Endothelial cell of umbilical vein (primary cell): ENCODE measurements around the gene NFATC4. TPM values are rescaled to one million over a fixed set of nuclear protein-coding genes. Genes with fewer than 3 reads are reported as not detected.

Experiments used
- BruUV-seq: library from RNA; stranded (reverse); fragments of 400-500 nt; replicated peaks from 2 replicates; lab custom pipeline; 2021; lab: Mats Ljungman, UMichigan
- CTCF ChIA-PET: fragments of 300-600, 350-600 bp; sonication (Branson Sonifier 250); formaldehyde crosslinking; loops from one replicate; lab custom pipeline; 2021; ENCODE audit warnings: antibody characterized with exemption, inconsistent platforms; lab: Charles Lee
- POLR2A ChIA-PET: fragments of 300-600, 350-600 bp; sonication (Branson Sonifier 250); formaldehyde crosslinking; loops from one replicate; lab custom pipeline; 2021; ENCODE audit warnings: antibody characterized with exemption, inconsistent platforms; lab: Charles Lee
- DNase-seq: peaks from one replicate; pipeline ENCODE4 v3.0.0-alpha.2; 2011; ENCODE audit warnings: low read depth, low spot score
- FAIRE-seq: peaks from 2 replicates; lab custom pipeline; 2011; peaks lifted over from hg19 to GRCh38; lab: Jason Lieb, UNC
- H2AFZ ChIP-seq: 2 replicates; pipeline ENCODE4 v1.6.0; 2012; ENCODE audit warnings: low read depth, low read length, control low read depth, inconsistent platforms
- H3K27ac ChIP-seq: 2 replicates; pipeline ENCODE4 v1.5.1; 2011; ENCODE audit warnings: low read depth, mild to moderate bottlenecking, control low read depth, low read length, moderate library complexity; ENCODE audit not compliant: insufficient read depth
- H3K27me3 ChIP-seq, 2 experiments: 2 replicates each; pipeline versions ENCODE4 v1.6.0 to v1.6.1; 2011; ENCODE audit warnings: low read length in 2 of 2, mixed read lengths in 1 of 2; ENCODE audit not compliant: control insufficient read depth in 2 of 2, insufficient read depth in 2 of 2
- H3K36me3 ChIP-seq, 2 experiments: 2 replicates in 1 of 2; 3 replicates in 1 of 2; pipeline ENCODE4 v1.5.1; 2011; ENCODE audit warnings: low read length in 2 of 2, mild to moderate bottlenecking in 1 of 2, moderate library complexity in 1 of 2; ENCODE audit not compliant: control insufficient read depth in 2 of 2, insufficient read depth in 2 of 2; ENCODE audit errors: extremely low read depth in 1 of 2
- H3K4me1 ChIP-seq: 3 replicates; pipeline ENCODE4 v1.5.1; 2011; ENCODE audit warnings: mild to moderate bottlenecking, low read length; ENCODE audit not compliant: control insufficient read depth, insufficient read depth; ENCODE audit errors: extremely low read depth
- H3K4me2 ChIP-seq: 2 replicates; pipeline ENCODE4 v1.6.1; 2011; ENCODE audit warnings: low read length, control low read depth, mixed read lengths; ENCODE audit not compliant: insufficient read depth
- H3K4me3 ChIP-seq, 3 experiments: fragments of 200-600 bp in 1 of 3; sonication (generic), shearing (Covaris generic) in 1 of 3; replicated peaks in 1 of 3; 2 replicates each; pipeline ENCODE4 v1.5.1; 2011 to 2016; ENCODE audit warnings: control low read depth in 3 of 3, low read length in 3 of 3, mild to moderate bottlenecking in 2 of 3, inconsistent platforms in 1 of 3, low read depth in 1 of 3, moderate library complexity in 1 of 3; ENCODE audit not compliant: insufficient read depth in 1 of 3
- H3K79me2 ChIP-seq: 2 replicates; pipeline ENCODE4 v1.6.0; 2012; ENCODE audit warnings: low read length, inconsistent platforms; ENCODE audit not compliant: control insufficient read depth, insufficient read depth
- H3K9ac ChIP-seq: replicated peaks from 2 replicates; pipeline ENCODE3; 2011; ENCODE audit warnings: low read length, control low read depth; ENCODE audit not compliant: insufficient read depth; ENCODE audit errors: extremely low read depth
- H3K9me1 ChIP-seq: replicated peaks from 3 replicates; pipeline ENCODE4 v1.6.0; 2011; ENCODE audit warnings: mild to moderate bottlenecking, low read length; ENCODE audit not compliant: control insufficient read depth, insufficient read depth; ENCODE audit errors: extremely low read depth
- H3K9me3 ChIP-seq: replicated peaks from 2 replicates; pipeline ENCODE4 v1.5.1; 2012; ENCODE audit warnings: low read length, inconsistent platforms; ENCODE audit not compliant: control insufficient read depth, insufficient read depth
- H4K20me1 ChIP-seq: replicated peaks from 2 replicates; pipeline ENCODE3; 2011; ENCODE audit warnings: mild to moderate bottlenecking, low read length; ENCODE audit not compliant: control insufficient read depth, insufficient read depth; ENCODE audit errors: extremely low read depth
- EZH2 ChIP-seq: IDR thresholded peaks from 2 replicates; pipeline ENCODE4 v1.6.1; 2012; ENCODE audit warnings: borderline replicate concordance, low read depth, mild to moderate bottlenecking, moderate library complexity, low read length, inconsistent platforms; ENCODE audit not compliant: severe bottlenecking
- FOS ChIP-seq: IDR thresholded peaks from 2 replicates; pipeline ENCODE4 v1.6.1; 2011; ENCODE audit warnings: mild to moderate bottlenecking, low read length, moderate library complexity, borderline replicate concordance; ENCODE audit not compliant: insufficient read depth
- GATA2 ChIP-seq: IDR thresholded peaks from 2 replicates; pipeline ENCODE4 v1.7.0; 2011; ENCODE audit warnings: low read depth, mild to moderate bottlenecking, moderate library complexity, mixed read lengths, low read length; ENCODE audit not compliant: insufficient read length, insufficient read depth
- JUN ChIP-seq: IDR thresholded peaks from 2 replicates; pipeline ENCODE4 v1.6.1; 2011; ENCODE audit warnings: borderline replicate concordance, low read depth; ENCODE audit not compliant: insufficient read length, insufficient read depth
- MYC ChIP-seq: IDR thresholded peaks from one replicate; pipeline ENCODE4 v1.6.1; 2011; ENCODE audit warnings: mild to moderate bottlenecking, low read depth, low read length
- POLR2A ChIP-seq: IDR thresholded peaks from 2 replicates; pipeline ENCODE4 v1.6.1; 2012; ENCODE audit warnings: low read depth, mild to moderate bottlenecking, control low read depth, low read length
- POLR2AphosphoS5 ChIP-seq: IDR thresholded peaks from 2 replicates; pipeline ENCODE4 v1.6.1; 2012; ENCODE audit warnings: low read depth, mild to moderate bottlenecking, control low read depth, low read length, moderate library complexity; ENCODE audit not compliant: insufficient read depth
- dilution Hi-C: fragments of 300-500 bp; cut with MboI; formaldehyde crosslinking; loops from one replicate; pipeline ENCODE4 v1.15.0; 2019; ENCODE audit warnings: low sequenced_read_pairs; ENCODE audit not compliant: extremely low pct_ligation_motif_present
- intact Hi-C: fragments of 100-400 bp; cut with micrococcal nuclease; formaldehyde crosslinking; loops from one replicate; pipeline ENCODE4 v1.10.0; 2022
- polyA plus RNA-seq, 4 experiments: library from polyadenylated mRNA; depleted of rRNA in 3 of 4; stranded (reverse) in 3 of 4; unstranded in 1 of 4; fragments of >200 nt; gene quantifications; 2 replicates each; pipeline versions ENCODE4 v1.2.1 to v1.2.3, GENCODE V29; 2011 to 2012; ENCODE audit warnings: missing spikeins in 1 of 4
- total RNA-seq: library from RNA; stranded (reverse); gene quantifications from 2 replicates; pipeline ENCODE4 v1.2.3, GENCODE V29; 2021
- TF ChIP-seq, protein P1 (sequence below), 2 donors: IDR thresholded peaks; 1 replicate in 1 of 2; 2 replicates in 1 of 2; pipeline ENCODE4 v1.5.1; 2011; ENCODE audit warnings: low read length in 2 of 2, mild to moderate bottlenecking in 2 of 2, moderate library complexity in 2 of 2, control low read depth in 1 of 2, inconsistent platforms in 1 of 2, low read depth in 1 of 2; ENCODE audit not compliant: insufficient read depth in 1 of 2; ENCODE audit errors: extremely low read depth in 1 of 2
- TF ChIP-seq, protein P2 (sequence below): IDR thresholded peaks from 2 replicates; pipeline ENCODE4 v1.6.1; 2011; ENCODE audit not compliant: insufficient read depth, insufficient read length

Gene NFATC4
- total and polyA plus RNA-seq, 2 donors (not counting 3 experiments of a cell fraction or from before 2014, with no cell fraction given) = 79.5 to 88.1 TPM

DNA sequence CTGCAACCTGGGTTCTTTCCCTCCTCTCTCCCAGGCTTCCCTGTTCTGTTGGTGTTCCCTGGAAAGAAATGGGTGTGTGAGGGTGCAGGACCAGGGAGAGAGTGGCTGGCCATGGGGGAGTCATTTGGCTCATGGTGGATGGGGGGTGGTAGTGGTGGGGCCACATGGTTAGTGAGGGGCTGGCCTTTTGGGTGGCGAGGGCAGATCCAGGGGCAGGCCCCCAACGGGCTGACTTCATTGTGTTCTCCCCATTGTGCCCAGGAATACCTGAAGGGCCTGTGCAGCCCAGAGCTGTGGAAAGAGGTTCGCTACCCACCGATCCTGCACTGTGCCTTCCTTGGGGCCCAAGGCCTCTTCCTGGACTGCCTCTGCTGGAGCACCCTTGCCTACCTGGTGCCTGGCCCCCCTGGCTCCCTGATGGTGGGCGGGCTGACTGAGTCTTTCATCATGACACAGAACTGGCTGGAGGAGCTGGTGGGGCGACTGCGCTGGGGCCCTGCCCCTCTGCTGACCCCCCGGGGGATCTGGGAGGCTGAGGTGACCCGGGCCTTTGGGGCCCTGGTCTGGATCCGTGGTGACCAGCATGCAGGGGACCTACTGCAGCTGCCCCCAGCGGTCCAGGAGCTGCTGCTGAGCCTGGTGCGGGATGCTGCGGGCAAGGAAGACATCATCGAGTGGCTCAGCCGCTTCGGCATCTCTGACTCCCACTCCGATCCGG, 39.8 kb downstream of the NFATC4 start:
- peaks cover 0 to 31% of the 10 kb centered on the region in 2 experiments for H3K36me3 ChIP-seq
- H3K79me2 ChIP-seq = peaks cover 2% of the 10 kb centered on the region
- H3K4me1 ChIP-seq = peaks cover 12% of the 10 kb centered on the region
- dilution Hi-C loops (no loop called here), intact Hi-C loops (no loop called here)
- POLR2A ChIA-PET = no interaction called here
- no peak overlapping the region for H3K4me2 ChIP-seq
- H3K27ac ChIP-seq = no peak overlapping the region
- H4K20me1 ChIP-seq = no peaks in the 10 kb centered on the region
- no peaks in the 10 kb centered on the region for H3K9me1 ChIP-seq
- TF ChIP-seq, protein P1, sequence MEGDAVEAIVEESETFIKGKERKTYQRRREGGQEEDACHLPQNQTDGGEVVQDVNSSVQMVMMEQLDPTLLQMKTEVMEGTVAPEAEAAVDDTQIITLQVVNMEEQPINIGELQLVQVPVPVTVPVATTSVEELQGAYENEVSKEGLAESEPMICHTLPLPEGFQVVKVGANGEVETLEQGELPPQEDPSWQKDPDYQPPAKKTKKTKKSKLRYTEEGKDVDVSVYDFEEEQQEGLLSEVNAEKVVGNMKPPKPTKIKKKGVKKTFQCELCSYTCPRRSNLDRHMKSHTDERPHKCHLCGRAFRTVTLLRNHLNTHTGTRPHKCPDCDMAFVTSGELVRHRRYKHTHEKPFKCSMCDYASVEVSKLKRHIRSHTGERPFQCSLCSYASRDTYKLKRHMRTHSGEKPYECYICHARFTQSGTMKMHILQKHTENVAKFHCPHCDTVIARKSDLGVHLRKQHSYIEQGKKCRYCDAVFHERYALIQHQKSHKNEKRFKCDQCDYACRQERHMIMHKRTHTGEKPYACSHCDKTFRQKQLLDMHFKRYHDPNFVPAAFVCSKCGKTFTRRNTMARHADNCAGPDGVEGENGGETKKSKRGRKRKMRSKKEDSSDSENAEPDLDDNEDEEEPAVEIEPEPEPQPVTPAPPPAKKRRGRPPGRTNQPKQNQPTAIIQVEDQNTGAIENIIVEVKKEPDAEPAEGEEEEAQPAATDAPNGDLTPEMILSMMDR (IDR thresholded peaks at IDR 0.05; ENCODE audit: extremely low read depth in 1 of 2, insufficient read depth in 1 of 2, low read depth in 1 of 2, low read length in 2 of 2) = no peak
- TF ChIP-seq POLR2AphosphoS5 (no peak), EZH2 (no peak), FOS (no peak), JUN (no peak), MYC (no peak), POLR2A (no peak), GATA2 (no peak)
- TF ChIP-seq, protein P2, sequence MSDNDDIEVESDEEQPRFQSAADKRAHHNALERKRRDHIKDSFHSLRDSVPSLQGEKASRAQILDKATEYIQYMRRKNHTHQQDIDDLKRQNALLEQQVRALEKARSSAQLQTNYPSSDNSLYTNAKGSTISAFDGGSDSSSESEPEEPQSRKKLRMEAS = no peak
- no peaks in the 10 kb centered on the region for H3K27me3 ChIP-seq
- no peak overlapping the region for H3K9ac ChIP-seq
- H3K9me3 ChIP-seq = no peaks in the 10 kb centered on the region
- FAIRE-seq = no peak
- CTCF ChIA-PET = interaction anchor here (1.4 to 8.7 kb wide), 6 partner anchors 9 to 100 kb away, joined by 3 to 86 read pairs (median 6); partner anchors contain the start of genes CIDEB and NYNRIN
- DNase-seq = no peak
- no TSS peak for BruUV-seq
- H3K4me3 ChIP-seq = no peak overlapping the region
- H2AFZ ChIP-seq = no peak overlapping the region
